ENCODE data around the gene IQSEC1.
A peak's percentile ranks its signal among the peaks of the same experiment; 100 is the strongest.

Gene IQSEC1

GRCh38 chr3:12954180-12954579 is 119.0 kb downstream of the IQSEC1 start:
- no peak for DNase-seq (ENCODE audit: low spot score)

- no peak for DNase-seq (ENCODE audit: low spot score)
These were observed 119.8 kb downstream of the IQSEC1 start for GRCh38 chr3:12953201-12953995.

GRCh38 chr3:12952343-12953200 is 120.7 kb downstream of the IQSEC1 start:
- DNase-seq (ENCODE audit: low spot score), result no peak

- DNase-seq (ENCODE audit: low spot score), result no peak
These were observed 124.1 kb downstream of the IQSEC1 start for GRCh38 chr3:12948891-12949711.

GRCh38 chr3:12948371-12948770 is 124.9 kb downstream of the IQSEC1 start:
- no peak for DNase-seq (ENCODE audit: low spot score)

- DNase-seq (ENCODE audit: low spot score), result peak; percentile 68
These were observed 125.5 kb downstream of the IQSEC1 start for GRCh38 chr3:12947504-12948369.

GRCh38 chr3:12946649-12947316 is 126.4 kb downstream of the IQSEC1 start:
- no peak for DNase-seq (ENCODE audit: low spot score)

GRCh38 chr3:12946251-12946648 is 127.0 kb downstream of the IQSEC1 start:
- no peak for DNase-seq (ENCODE audit: low spot score)

- DNase-seq (ENCODE audit: low spot score), result no peak
These were observed 128.4 kb downstream of the IQSEC1 start for GRCh38 chr3:12944849-12945248.

GRCh38 chr3:12944413-12944812 is 128.8 kb downstream of the IQSEC1 start:
- no peak for DNase-seq (ENCODE audit: low spot score)

GRCh38 chr3:12943124-12944021 is 129.9 kb downstream of the IQSEC1 start:
- DNase-seq (ENCODE audit: low spot score), result no peak

- no peak for DNase-seq (ENCODE audit: low spot score)
These were observed 131.7 kb downstream of the IQSEC1 start for GRCh38 chr3:12941495-12942023.

- DNase-seq (ENCODE audit: low spot score), result no peak
These were observed 132.4 kb downstream of the IQSEC1 start for GRCh38 chr3:12940854-12941253.

GRCh38 chr3:12939137-12939536 is 134.1 kb downstream of the IQSEC1 start:
- no peak for DNase-seq (ENCODE audit: low spot score)

- DNase-seq (ENCODE audit: low spot score), result no peak
These were observed 134.9 kb downstream of the IQSEC1 start for GRCh38 chr3:12938258-12938711.

GRCh38 chr3:12935861-12936830 is 137.1 kb downstream of the IQSEC1 start:
- DNase-seq (ENCODE audit: low spot score), result no peak

GRCh38 chr3:12935023-12935860 is 138.0 kb downstream of the IQSEC1 start:
- DNase-seq (ENCODE audit: low spot score), result no peak
